ENCODE measurements around the gene FUBP1. TPM values are rescaled to one million over a fixed set of nuclear protein-coding genes. Genes with fewer than 3 reads are reported as not detected.

Gene FUBP1
- total RNA-seq, 2 donors from 2014 or later = 54.3 to 78.5 TPM

- no peak for DNase-seq
- intact Hi-C loops (cut with DNase I) = no loop called here
- peak in 1 of 2 donors; percentile 19 for ATAC-seq
Observed at GRCh38 chr1:77905603-77906002, 73.3 kb downstream of the FUBP1 start.

- ATAC-seq (peak; percentile 78 to 86), DNase-seq (no peak)
- intact Hi-C loops (cut with DNase I) = loop anchor here in 1 of 2 donors (5.0 kb wide), 1 partner anchor 73 kb away; no protein-coding TSS in a partner anchor
Observed at GRCh38 chr1:77900687-77901293, 78.1 kb downstream of the FUBP1 start.

DNA sequence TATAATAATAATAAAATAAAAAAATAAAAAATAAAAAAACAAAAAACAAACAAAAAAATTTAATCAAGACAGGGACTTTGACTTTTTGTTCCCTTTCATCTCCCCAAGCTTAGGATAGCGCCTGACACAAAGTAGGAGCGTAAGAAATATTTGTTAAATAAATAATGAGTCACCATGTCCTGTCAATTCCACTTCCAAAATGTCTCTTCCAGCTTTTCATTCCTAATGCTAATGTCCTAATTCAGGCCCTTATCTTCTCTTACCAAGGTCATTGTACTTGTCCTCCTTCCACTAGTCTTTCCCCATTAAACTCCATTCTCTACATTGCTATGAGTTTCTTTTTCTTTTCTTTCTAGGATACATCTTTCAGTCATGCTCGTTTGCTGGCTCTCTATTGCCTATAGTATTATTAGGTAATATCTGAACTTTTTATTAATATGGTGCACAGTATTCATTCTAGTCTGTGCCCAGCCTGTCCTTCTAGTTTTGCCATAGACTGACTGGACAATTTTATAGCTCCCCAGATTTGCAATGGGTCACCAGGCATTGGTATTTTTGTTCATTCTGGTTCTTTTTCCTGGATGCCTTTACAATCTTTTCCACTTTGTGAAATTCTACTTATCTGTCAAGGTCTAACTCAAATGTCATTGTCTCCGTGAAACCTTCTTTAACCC is 79.1 kb downstream of the FUBP1 start:
- ATAC-seq (peak; percentile 59 to 78), DNase-seq (no peak)
- intact Hi-C loops (cut with DNase I) = loop anchor here in 1 of 2 donors (5.0 kb wide), 1 partner anchor 72 kb away; no protein-coding TSS in a partner anchor

Other genes with a start within 250 kb of the FUBP1 start
- gene USP33, start 219.2 kb downstream of the FUBP1 start, total RNA-seq = 10 to 100 TPM; 32.5 to 36.1 TPM
- gene MIGA1, start 199.4 kb downstream of the FUBP1 start, total RNA-seq = 10 to 100 TPM; 11.1 to 13.9 TPM
- gene NEXN, start 90.4 kb downstream of the FUBP1 start, total RNA-seq = 100 to 1,000 TPM; 218 to 235 TPM
- gene DNAJB4, start 25.9 kb upstream of the FUBP1 start, total RNA-seq = 100 to 1,000 TPM in 1 of 2 donors, 10 to 100 TPM in 1; 78.6 to 105 TPM
- gene GIPC2, start 66.9 kb upstream of the FUBP1 start, total RNA-seq = 1 to 10 TPM; 1.9 to 3.1 TPM